ENCODE results near the gene RAB15.
A peak's percentile ranks its signal among the peaks of the same experiment; 100 is the strongest.
"Not testable (repeated sequence)": the region's sequence is repeated elsewhere in the genome, so short reads cannot be mapped to it uniquely, and the experiment has no call there.

Gene RAB15

DNA sequence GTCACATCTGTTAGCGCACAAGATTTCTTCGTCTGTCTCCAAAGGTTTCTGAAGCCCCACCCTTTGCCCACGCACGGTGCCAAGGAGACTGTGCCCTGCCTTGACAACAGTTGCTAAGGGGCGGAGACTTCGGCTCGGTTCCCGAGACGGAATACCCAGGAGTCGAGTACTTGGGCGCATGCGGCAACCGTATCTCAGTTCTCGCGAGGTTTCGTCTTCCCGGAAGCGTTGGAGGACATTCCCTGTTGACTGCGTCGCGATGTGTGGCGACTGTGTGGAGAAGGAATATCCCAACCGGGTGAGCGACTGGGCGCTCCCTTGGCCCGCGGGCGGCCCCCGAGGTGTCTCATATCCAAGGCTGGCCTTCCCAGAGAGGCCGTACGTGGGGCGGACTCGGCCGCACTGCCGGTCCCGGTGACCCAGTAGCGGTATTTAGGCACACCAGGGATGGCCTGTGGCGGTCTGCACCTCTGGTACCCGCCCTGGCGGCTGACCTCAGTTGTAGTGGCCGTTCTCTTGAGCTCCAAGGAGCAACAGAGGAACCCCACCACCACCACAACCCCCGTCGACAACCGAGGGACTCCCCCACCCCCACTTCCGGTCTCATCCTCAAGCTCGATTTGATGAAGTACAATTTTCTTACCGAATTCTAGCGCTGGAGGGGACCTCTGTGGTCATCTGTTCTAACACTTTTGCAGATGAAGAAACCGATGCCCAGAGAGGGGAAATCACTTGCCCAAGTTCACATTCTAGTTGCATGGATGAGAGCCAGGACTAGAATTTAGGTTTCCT is 57.7 kb downstream of the RAB15 start, which contains the start of gene CHURC1:
Gene CHURC1, plus strand, starts transcription at position 219 of the 792 bp plus-strand sequence. Its CDS starts 41 bp downstream, at position 260.
- POLR2A ChIA-PET, result interaction anchor here (1.0 kb wide), 1 partner anchor 13 kb away, joined by 3 read pairs; no protein-coding TSS in a partner anchor
- DNase-seq (ENCODE audit: extremely low spot score), result peak; percentile 92
- TF ChIP-seq, protein P1, sequence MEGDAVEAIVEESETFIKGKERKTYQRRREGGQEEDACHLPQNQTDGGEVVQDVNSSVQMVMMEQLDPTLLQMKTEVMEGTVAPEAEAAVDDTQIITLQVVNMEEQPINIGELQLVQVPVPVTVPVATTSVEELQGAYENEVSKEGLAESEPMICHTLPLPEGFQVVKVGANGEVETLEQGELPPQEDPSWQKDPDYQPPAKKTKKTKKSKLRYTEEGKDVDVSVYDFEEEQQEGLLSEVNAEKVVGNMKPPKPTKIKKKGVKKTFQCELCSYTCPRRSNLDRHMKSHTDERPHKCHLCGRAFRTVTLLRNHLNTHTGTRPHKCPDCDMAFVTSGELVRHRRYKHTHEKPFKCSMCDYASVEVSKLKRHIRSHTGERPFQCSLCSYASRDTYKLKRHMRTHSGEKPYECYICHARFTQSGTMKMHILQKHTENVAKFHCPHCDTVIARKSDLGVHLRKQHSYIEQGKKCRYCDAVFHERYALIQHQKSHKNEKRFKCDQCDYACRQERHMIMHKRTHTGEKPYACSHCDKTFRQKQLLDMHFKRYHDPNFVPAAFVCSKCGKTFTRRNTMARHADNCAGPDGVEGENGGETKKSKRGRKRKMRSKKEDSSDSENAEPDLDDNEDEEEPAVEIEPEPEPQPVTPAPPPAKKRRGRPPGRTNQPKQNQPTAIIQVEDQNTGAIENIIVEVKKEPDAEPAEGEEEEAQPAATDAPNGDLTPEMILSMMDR (IDR thresholded peaks at IDR 0.05; ENCODE audit: control extremely low read depth, extremely low read depth, low read depth, missing control alignments), result no peak
- CTCF ChIA-PET, result interaction anchor here (1.0 to 2.2 kb wide), 5 partner anchors 10 to 91 kb away, joined by 3 to 14 read pairs (median 5); no protein-coding TSS in a partner anchor

- POLR2A ChIA-PET; DNase-seq (ENCODE audit: extremely low spot score): not testable (repeated sequence)
- CTCF ChIA-PET, result interaction anchor here (2.2 kb wide), 2 partner anchors 13 to 22 kb away, joined by 14 read pairs; no protein-coding TSS in a partner anchor
Measured at GRCh38 chr14:64913477-64913876, 58.7 kb downstream of the RAB15 start.

DNA sequence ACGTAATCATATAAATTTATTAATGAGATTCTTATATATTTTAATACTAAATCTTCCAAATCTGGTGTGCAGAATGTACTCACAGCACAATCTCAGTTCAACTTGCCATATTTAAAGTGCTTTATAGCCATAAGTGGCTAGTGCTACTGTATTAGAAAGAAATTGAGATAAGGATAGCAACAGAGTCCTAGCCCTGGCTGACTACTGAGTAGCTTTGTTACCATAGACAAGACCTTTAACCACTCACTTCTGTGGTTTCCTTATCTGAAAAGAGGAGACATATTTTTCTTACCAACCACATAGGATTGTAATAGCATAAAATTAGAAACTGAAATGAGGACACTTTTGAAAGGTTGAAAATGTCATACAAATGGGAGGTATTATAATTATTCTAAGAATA is 59.9 kb downstream of the RAB15 start:
- DNase-seq (ENCODE audit: extremely low spot score), result no peak
- ChIA-PET POLR2A (no interaction called here), CTCF (interaction anchor here (2.4 kb wide), 1 partner anchor 20 kb away, joined by 17 read pairs; no protein-coding TSS in a partner anchor)
- TF ChIP-seq, protein P1 (IDR thresholded peaks at IDR 0.05; ENCODE audit: control extremely low read depth, extremely low read depth, low read depth, missing control alignments), result no peak

DNA sequence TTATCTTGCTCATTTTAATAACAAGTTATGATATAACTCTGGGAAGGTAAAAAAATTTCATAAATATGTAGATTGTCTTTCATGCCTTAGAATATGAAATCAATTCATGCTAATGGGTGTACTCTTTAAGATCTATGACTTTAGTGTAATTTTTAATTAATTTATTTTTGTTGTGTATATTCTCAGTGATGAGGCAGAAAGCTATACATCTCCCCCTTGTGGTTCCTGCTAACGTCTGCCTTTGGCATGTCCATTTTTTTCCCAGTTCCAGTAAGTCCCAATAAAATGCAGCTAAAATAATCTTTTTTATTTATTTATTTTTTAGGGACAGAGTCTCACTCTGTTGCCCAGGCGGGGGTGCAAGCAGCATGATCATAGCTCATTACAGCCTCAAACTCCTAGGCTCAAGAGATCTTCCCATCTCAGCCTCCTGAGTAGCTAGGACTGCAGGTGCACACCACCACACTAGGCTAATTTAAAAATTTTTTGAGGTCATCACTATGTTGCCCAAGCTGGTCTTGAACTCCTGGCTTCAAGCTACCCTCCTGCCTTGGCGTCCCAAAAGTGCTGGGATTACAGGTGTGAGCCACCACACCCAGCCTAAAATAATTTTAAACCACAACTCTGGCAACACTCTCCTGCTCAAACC is 61.2 kb downstream of the RAB15 start:
- TF ChIP-seq, protein P1 (IDR thresholded peaks at IDR 0.05; ENCODE audit: control extremely low read depth, extremely low read depth, low read depth, missing control alignments), result peak; percentile 38
- ChIA-PET POLR2A (no interaction called here), CTCF (interaction anchor here (0.9 to 3.2 kb wide), 12 partner anchors 9 to 94 kb away, joined by 3 to 17 read pairs (median 4); no protein-coding TSS in a partner anchor)
- DNase-seq (ENCODE audit: extremely low spot score), result no peak

- TF ChIP-seq, protein P1 (IDR thresholded peaks at IDR 0.05; ENCODE audit: control extremely low read depth, extremely low read depth, low read depth, missing control alignments), result no peak
- CTCF ChIA-PET, result interaction anchor here (0.8 to 1.9 kb wide), 3 partner anchors 14 to 82 kb away, joined by 3 to 5 read pairs (median 4); no protein-coding TSS in a partner anchor
- no peak for DNase-seq (ENCODE audit: extremely low spot score)
- POLR2A ChIA-PET, result no interaction called here
Measured at GRCh38 chr14:64906022-64906421, 66.1 kb downstream of the RAB15 start.

DNA sequence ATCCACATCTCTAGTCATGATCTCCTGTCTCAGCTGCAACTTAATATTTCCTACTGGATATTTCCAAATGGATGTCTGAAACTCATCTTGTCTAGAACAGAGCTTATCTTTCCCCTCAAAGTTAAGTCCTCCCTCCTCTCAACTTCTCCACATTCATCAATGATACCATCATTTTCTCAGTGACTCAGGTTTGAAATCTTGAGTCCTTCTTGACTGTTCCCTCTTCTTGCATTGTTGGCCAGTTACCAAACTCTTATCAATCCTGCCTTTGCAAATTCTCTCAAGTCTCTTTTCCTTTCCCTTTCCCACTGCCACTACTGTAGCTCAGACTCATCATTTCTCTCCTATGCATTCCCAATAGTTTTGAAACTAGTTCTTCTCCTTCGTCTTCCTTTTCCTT is 72.2 kb downstream of the RAB15 start:
- ChIA-PET CTCF (interaction anchor here (0.9 to 5.8 kb wide), 5 partner anchors 8 to 76 kb away, joined by 3 to 63 read pairs (median 8); no protein-coding TSS in a partner anchor), POLR2A (no interaction called here)
- TF ChIP-seq, protein P1 (IDR thresholded peaks at IDR 0.05; ENCODE audit: control extremely low read depth, extremely low read depth, low read depth, missing control alignments), result no peak
- no peak for DNase-seq (ENCODE audit: extremely low spot score)

Data from GM10248 (cell line).